Spinal cord (tissue), 10 donors: ENCODE data around the gene SGK2. TPM values are rescaled to one million over a fixed set of nuclear protein-coding genes. Genes with fewer than 3 reads are reported as not detected.

Experiments
- DNase-seq, 6 donors: peaks; one replicate each; pipeline versions ENCODE4 v3.0.0 to v3.0.0-alpha.2; 2013 to 2015; ENCODE audit warnings: low spot score in 6 of 6, low read depth in 4 of 6
- H3K27ac ChIP-seq: one replicate; pipeline ENCODE4 v1.5.1; 2013; ENCODE audit warnings: low read depth, low read length, control low read depth
- H3K27me3 ChIP-seq: one replicate; pipeline ENCODE4 v1.6.1; 2013; ENCODE audit warnings: low read length; ENCODE audit not compliant: control insufficient read depth, insufficient read depth
- H3K36me3 ChIP-seq: one replicate; pipeline ENCODE4 v1.6.1; 2013; ENCODE audit warnings: low read length; ENCODE audit not compliant: control insufficient read depth, insufficient read depth
- H3K4me1 ChIP-seq: one replicate; pipeline ENCODE4 v1.6.1; 2013; ENCODE audit warnings: low read length; ENCODE audit not compliant: control insufficient read depth, insufficient read depth
- H3K4me3 ChIP-seq: one replicate; pipeline ENCODE4 v1.5.1; 2013; ENCODE audit warnings: low read depth, low read length, control low read depth
- H3K9me3 ChIP-seq: one replicate; pipeline ENCODE4 v1.6.1; 2013; ENCODE audit warnings: low read length; ENCODE audit not compliant: control insufficient read depth, insufficient read depth
- WGBS: methylation state at CpG from one replicate; pipeline ENCODE4 v1.1.5; 2013; ENCODE audit warnings: missing lambda C conversion rate; ENCODE audit not compliant: insufficient coverage; 5-methylcytosine and 5-hydroxymethylcytosine counted together
- polyA plus RNA-seq, 2 donors: library from polyadenylated mRNA; unstranded; fragments of 120-200 nt; gene quantifications; one replicate each; pipeline ENCODE4 v1.2.1, GENCODE V29; 2013; ENCODE audit not compliant: insufficient read length in 2 of 2
- total RNA-seq, 2 donors: library from RNA; depleted of rRNA in 1 of 2; stranded (reverse); fragments of 120-200 nt in 1 of 2; fragments of >200 nt in 1 of 2; gene quantifications; one replicate each; pipeline versions ENCODE4 v1.2.3 to v1.2.4, GENCODE V29; 2013 to 2014
- donor health status: healthy.

The SGK2 gene
- total and polyA plus RNA-seq, 4 donors = 6.4 to 20.7 (median 12.4) TPM

DNA sequence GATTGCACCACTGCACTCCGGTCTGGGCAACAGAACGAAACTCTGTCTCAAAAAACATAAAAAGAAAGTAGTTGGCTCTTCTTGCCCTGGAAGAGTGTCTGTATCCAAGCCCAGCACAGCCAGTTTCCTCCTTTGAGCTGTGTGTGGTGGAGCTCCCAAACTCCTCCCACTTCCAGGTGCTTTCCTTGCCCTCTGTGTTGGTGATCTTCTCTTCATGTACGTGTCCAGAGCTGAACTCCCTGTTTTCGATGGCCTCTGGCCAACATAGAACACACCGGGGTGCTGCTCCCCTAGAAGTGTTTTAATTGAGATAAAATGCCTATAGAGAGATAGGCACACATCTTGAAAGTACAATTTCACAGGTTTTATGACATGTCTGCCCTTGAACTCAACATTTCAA lies 16.7 kb upstream of the SGK2 start:
- Histone ChIP-seq H3K9me3 (no peaks in the 10 kb centered on the region), H3K36me3 (peaks cover 22% of the 10 kb centered on the region), H3K4me1 (no peaks in the 10 kb centered on the region), H3K27me3 (no peaks in the 10 kb centered on the region), H3K27ac (no peak overlapping the region), H3K4me3 (no peak overlapping the region)
- DNase-seq = no peak
- WGBS = 100% methylated on average over 2 of the region's 5 CpGs

DNA sequence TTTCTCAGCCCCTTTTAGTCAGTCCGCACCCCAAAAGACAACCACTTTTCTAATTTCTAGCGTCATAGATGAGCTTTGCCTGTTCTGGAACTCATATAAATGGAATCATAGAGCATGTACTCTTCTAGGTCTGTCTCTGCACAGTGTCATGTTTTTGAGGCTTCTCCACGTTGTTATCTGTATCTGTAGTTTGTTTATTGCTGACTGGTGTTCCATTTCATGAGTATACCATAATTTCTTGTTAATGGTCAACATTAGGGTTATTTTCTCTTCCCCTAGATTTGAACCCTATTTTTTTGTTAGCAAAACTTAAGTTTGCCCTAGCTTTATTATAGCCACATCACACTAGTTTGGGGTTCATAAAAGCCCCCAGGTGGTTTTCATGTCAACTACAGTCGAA lies 16.2 kb upstream of the SGK2 start:
- Histone ChIP-seq H3K27ac (no peak overlapping the region), H3K4me3 (no peak overlapping the region), H3K4me1 (no peaks in the 10 kb centered on the region), H3K27me3 (no peaks in the 10 kb centered on the region), H3K36me3 (peaks cover 27% of the 10 kb centered on the region), H3K9me3 (no peaks in the 10 kb centered on the region)
- no CpG with 5 or more reads among the region's 4 CpGs for WGBS
- DNase-seq = no peak

DNA sequence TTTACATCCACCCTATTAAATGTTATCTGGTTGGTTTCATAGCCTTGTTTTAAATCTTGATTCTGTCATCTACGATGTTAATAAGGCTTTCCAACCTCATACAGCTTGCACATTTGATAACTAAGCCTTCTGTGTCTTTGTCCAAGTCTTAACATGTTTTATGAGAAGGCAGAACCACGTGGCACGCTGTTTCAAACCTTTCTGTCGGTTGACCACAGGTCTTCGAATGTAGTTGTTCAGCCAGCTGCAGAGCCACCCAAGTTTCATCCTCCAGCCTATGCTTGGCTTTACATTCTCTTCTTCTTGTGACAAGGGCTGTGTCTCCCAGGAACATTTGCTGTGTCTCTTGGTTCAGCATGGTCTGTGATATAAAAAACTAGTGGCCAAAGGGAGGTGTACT lies 15.7 kb upstream of the SGK2 start:
- 94% methylated on average over 5 of the region's 5 CpGs for WGBS
- no peaks in the 10 kb centered on the region for H3K4me1 ChIP-seq
- no peak overlapping the region for H3K4me3 ChIP-seq
- peaks cover 31% of the 10 kb centered on the region for H3K36me3 ChIP-seq
- H3K27ac ChIP-seq = no peak overlapping the region
- no peaks in the 10 kb centered on the region for H3K27me3 ChIP-seq
- no peaks in the 10 kb centered on the region for H3K9me3 ChIP-seq
- no peak for DNase-seq

DNA sequence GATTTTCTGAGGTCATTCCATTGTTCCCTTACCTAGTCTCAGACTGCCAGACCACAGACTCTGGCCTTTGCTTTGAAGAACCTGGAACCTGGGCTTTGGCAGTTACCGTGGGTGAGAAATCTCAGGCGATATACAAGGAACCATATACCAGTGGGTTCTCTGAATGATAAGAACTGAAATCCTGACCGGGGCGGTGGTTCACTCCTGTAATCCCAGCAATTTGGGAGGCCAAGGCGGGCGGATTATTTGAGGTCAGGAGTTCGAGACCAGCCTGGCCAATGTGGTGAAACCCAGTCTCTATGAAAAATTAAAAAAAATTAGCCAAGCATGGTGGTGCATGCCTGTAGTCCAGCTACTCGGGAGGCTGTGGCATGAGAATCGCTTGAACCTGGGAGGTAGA lies 14.3 kb upstream of the SGK2 start:
- Histone ChIP-seq H3K4me3 (no peak overlapping the region), H3K27ac (no peak overlapping the region), H3K36me3 (peaks cover 33% of the 10 kb centered on the region), H3K27me3 (no peaks in the 10 kb centered on the region), H3K9me3 (no peaks in the 10 kb centered on the region), H3K4me1 (no peaks in the 10 kb centered on the region)
- WGBS = 96% methylated on average over 9 of the region's 9 CpGs
- no peak for DNase-seq

DNA sequence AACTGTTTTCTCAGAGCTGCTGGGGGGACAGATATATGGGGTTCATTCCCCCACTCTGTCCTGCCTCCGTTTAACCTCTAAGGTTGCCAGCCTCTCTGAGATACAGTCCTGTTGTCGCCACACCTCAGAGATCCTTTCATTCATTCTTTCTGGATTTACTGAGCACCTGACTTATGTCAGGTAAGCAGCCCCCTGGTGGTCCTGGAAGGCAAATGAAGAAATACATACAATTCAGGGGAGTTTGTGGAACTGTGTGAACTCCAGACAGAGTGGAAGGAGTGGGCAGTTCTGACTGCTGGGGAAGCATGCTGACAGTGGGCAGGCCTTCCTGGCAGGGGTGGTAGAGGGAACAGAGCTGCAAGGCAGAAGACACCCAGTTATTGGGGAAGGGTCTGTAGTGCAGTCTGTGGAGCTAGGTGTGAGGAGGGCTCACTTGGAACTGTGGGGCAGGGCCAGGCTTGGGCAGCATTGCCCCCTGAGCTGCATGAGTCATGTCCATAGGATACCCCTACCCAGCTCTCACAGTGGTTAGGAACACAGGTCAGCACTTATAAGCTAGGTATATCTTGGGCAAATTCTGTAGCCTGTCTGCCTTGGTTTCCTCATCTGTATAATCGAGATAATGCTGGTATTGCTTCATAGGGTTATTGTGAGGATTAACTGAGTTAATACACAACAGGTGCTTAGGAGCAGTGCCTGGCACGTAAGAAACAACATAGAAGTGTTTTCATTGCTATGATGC lies 12.8 kb upstream of the SGK2 start:
- WGBS = 93% methylated on average over 2 of the region's 4 CpGs
- Histone ChIP-seq H3K9me3 (no peaks in the 10 kb centered on the region), H3K27ac (no peak overlapping the region), H3K4me1 (no peaks in the 10 kb centered on the region), H3K4me3 (no peak overlapping the region), H3K36me3 (peaks cover 20% of the 10 kb centered on the region), H3K27me3 (no peaks in the 10 kb centered on the region)
- DNase-seq = no peak

DNA sequence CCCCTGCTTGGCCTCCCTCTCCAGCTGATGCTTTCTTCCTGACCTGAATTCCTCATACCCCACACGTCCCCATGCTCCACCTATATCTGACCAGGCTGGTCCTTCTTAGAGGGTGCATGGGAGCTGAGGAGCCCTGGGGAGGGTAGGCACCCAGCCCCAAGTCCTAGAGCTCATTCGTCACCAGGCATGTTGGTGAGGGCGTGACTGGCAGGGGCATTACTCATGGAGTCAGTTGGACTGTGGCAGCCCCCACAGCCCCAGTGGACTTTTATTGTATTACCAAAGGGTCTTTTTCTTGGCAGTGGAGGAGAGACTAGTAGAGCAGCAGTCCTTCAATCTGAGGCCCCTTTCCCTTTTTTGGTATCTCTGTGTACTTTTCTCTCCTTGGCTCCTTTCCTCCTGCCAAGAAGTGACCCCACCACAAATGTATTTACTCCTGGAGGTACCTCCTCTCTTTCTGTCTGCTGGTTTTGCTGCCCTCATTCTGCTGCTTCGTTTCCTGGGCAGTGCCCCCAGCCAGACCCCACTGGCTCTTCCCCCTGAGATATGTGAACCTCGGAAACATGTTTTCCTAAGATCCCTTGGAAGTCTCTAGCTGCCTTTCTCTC lies 10.4 kb upstream of the SGK2 start:
- H3K27ac ChIP-seq = no peak overlapping the region
- no peak overlapping the region for H3K4me3 ChIP-seq
- H3K36me3 ChIP-seq = peaks cover 20% of the 10 kb centered on the region
- no peaks in the 10 kb centered on the region for H3K9me3 ChIP-seq
- WGBS = 71% methylated on average over 4 of the region's 5 CpGs
- no peaks in the 10 kb centered on the region for H3K27me3 ChIP-seq
- H3K4me1 ChIP-seq = no peaks in the 10 kb centered on the region
- no peak for DNase-seq

DNA sequence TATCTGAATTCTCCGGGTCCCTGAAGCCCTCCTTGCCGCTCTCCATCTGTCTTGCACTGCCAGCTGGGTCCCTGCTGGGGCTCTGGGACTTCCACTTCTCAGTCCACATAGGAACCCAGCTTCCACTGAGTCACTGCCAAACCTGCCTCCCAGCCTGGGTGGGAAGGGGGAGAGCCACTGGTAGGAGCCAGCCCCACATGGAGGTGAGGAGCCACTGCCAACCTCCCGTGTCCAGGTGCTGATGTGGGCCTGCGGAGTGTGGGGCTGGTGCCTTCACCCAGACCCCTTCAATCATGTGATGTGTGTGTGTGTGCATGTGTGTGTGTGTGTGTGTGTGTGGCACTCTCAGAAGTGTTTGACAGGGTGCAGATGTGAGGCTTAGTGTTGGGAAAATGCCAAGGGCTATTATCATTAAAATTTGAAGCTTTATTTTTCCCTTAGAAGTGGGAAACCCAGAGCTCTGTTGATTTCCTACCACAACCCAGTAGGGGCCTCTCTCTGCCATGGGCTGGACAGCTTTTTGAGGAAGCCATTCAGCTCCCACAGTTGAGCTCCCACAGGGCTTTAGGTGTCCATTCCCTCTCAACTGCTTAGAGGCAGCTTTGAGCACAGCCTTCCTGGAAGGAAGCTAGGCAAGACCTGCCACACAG lies 9.3 kb upstream of the SGK2 start:
- WGBS = 96% methylated on average over 4 of the region's 4 CpGs
- Histone ChIP-seq H3K9me3 (no peaks in the 10 kb centered on the region), H3K36me3 (peaks cover 20% of the 10 kb centered on the region), H3K4me3 (no peak overlapping the region), H3K27me3 (no peaks in the 10 kb centered on the region), H3K4me1 (no peaks in the 10 kb centered on the region), H3K27ac (no peak overlapping the region)
- peak in 2 of 6 donors; percentile 28 to 51 for DNase-seq

DNA sequence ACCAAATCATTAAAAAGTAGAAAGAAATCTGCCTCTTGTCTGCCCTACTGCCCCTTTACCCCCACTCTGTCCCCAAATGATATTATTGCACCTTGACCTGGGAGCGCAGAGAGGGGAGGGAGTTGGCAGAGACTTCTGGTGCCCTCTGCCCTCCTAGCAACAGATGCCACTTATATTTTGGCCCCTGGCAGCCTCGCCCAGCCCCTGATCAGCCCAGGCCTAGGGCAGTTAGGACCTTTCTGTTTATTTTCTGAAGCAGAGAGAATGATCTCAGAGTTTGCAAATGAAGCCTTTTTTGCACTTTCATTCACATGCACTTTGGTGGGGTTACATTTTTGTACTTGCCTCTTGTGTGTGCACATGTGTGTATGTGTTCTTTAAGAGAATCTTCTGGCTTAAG lies 8.4 kb upstream of the SGK2 start:
- no CpG with 5 or more reads among the region's 2 CpGs for WGBS
- Histone ChIP-seq H3K4me1 (no peaks in the 10 kb centered on the region), H3K9me3 (no peaks in the 10 kb centered on the region), H3K36me3 (peaks cover 20% of the 10 kb centered on the region), H3K4me3 (no peak overlapping the region), H3K27me3 (no peaks in the 10 kb centered on the region), H3K27ac (no peak overlapping the region)
- DNase-seq = no peak

DNA sequence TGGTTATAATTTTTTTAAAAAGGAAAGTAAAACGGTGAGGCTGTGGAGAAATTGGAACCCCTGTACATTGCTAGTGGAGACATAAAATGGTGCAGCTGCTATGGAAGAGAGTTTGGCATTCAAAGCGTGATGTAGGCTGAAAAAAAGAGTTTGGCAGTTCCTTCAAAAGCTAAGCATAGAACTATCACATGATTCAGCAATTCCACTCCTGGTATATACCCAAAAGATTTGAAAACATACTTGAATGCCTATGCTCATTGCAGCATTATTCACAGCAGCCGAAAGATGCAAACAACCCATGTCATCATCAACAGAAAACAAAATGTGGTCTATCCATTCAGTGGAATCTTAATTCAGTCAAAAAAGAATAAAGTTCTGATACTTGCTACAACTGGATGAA lies 4.5 kb upstream of the SGK2 start:
- Histone ChIP-seq H3K9me3 (no peaks in the 10 kb centered on the region), H3K36me3 (peaks cover 2% of the 10 kb centered on the region), H3K4me3 (no peak overlapping the region), H3K4me1 (no peaks in the 10 kb centered on the region), H3K27me3 (no peaks in the 10 kb centered on the region), H3K27ac (no peak overlapping the region)
- peak in 2 of 6 donors; percentile 7 to 26 for DNase-seq
- no CpG with 5 or more reads among the region's 3 CpGs for WGBS
